Measurements from ENCODE around the gene ZNF235.

GRCh38 chr19:44313231-44313630 is 8.4 kb upstream of the ZNF235 start:
- no peak for TF ChIP-seq POLR2A (IDR thresholded peaks at IDR 0.05; ENCODE audit: low read depth, low read length)
- TF ChIP-seq RAD21 (IDR thresholded peaks at IDR 0.05; ENCODE audit: low read length), result no peak
- TF ChIP-seq MXI1 (IDR thresholded peaks at IDR 0.05; ENCODE audit: borderline replicate concordance, low read depth, low read length), result no peak
- TF ChIP-seq, protein P1, sequence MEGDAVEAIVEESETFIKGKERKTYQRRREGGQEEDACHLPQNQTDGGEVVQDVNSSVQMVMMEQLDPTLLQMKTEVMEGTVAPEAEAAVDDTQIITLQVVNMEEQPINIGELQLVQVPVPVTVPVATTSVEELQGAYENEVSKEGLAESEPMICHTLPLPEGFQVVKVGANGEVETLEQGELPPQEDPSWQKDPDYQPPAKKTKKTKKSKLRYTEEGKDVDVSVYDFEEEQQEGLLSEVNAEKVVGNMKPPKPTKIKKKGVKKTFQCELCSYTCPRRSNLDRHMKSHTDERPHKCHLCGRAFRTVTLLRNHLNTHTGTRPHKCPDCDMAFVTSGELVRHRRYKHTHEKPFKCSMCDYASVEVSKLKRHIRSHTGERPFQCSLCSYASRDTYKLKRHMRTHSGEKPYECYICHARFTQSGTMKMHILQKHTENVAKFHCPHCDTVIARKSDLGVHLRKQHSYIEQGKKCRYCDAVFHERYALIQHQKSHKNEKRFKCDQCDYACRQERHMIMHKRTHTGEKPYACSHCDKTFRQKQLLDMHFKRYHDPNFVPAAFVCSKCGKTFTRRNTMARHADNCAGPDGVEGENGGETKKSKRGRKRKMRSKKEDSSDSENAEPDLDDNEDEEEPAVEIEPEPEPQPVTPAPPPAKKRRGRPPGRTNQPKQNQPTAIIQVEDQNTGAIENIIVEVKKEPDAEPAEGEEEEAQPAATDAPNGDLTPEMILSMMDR (conservative IDR thresholded peaks at IDR 0.05; ENCODE audit: low read depth, low read length), result no peak
- no peak for TF ChIP-seq SMC3 (IDR thresholded peaks at IDR 0.05; ENCODE audit: low read depth, low read length)
- no peak for TF ChIP-seq MAZ (IDR thresholded peaks at IDR 0.05; ENCODE audit: borderline replicate concordance, low read depth, low read length)
- TF ChIP-seq CEBPB (IDR thresholded peaks at IDR 0.05; ENCODE audit: low read depth, low read length), result no peak
- no peak for TF ChIP-seq RFX5 (IDR thresholded peaks at IDR 0.05; ENCODE audit: low read depth, low read length)
- TF ChIP-seq CHD1 (IDR thresholded peaks at IDR 0.05; ENCODE audit: low read depth, low read length), result no peak
- no peak for TF ChIP-seq FOS (IDR thresholded peaks at IDR 0.05; ENCODE audit: low read depth, low read length)
- TF ChIP-seq, protein P2, sequence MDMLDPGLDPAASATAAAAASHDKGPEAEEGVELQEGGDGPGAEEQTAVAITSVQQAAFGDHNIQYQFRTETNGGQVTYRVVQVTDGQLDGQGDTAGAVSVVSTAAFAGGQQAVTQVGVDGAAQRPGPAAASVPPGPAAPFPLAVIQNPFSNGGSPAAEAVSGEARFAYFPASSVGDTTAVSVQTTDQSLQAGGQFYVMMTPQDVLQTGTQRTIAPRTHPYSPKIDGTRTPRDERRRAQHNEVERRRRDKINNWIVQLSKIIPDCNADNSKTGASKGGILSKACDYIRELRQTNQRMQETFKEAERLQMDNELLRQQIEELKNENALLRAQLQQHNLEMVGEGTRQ (IDR thresholded peaks at IDR 0.05; ENCODE audit: low read depth, low read length), result no peak
- no peak for TF ChIP-seq MAFK (IDR thresholded peaks at IDR 0.05; ENCODE audit: low read depth, low read length)

All from IMR-90 (cell line).